HG03520 (cell line): ENCODE data around the gene FAM25C.
"Not testable (repeated sequence)": the region's sequence is repeated elsewhere in the genome, so short reads cannot be mapped to it uniquely, and the experiment has no call there.

Experiments
- ATAC-seq: cut with Tn5 transposase; IDR thresholded peaks from one replicate; pipeline ENCODE4 v1.9.1; 2021; ENCODE audit warnings: mild to moderate bottlenecking, moderate library complexity; ENCODE audit not compliant: unreplicated experiment

Gene FAM25C

GRCh38 chr10:47959677-47960076 lies 39.9 kb downstream of the FAM25C start:
- ATAC-seq, result not testable (repeated sequence)

- not testable (repeated sequence) for ATAC-seq
Measured at GRCh38 chr10:47957158-47957557, 42.4 kb downstream of the FAM25C start.

- ATAC-seq, result not testable (repeated sequence)
Measured at GRCh38 chr10:47947424-47947823, 52.2 kb downstream of the FAM25C start.
